ENCODE data around the gene SGCE.

SGCE gene

GRCh38 chr7:94559972-94560371 lies 96.0 kb downstream of the SGCE start:
- no peak overlapping the region for H3K9ac ChIP-seq (ENCODE audit: low read length)
- H3K9me3 ChIP-seq (ENCODE audit: low read length), result no peaks in the 10 kb centered on the region
- no peaks in the 10 kb centered on the region for H3F3A ChIP-seq (ENCODE audit: insufficient read depth, low read length)
- H2AFZ ChIP-seq (ENCODE audit: low read length), result no peak overlapping the region
- no peaks in the 10 kb centered on the region for H3K27me3 ChIP-seq (ENCODE audit: insufficient read depth, low read length)
- H3K36me3 ChIP-seq (ENCODE audit: insufficient read depth, low read length), result peaks cover 22% of the 10 kb centered on the region; the same call in 1 of the 2 replicates
- peaks cover 28% of the 10 kb centered on the region for H3K4me1 ChIP-seq (ENCODE audit: insufficient read depth, low read length, severe bottlenecking)
- H3K4me2 ChIP-seq (ENCODE audit: low read length), result no peak overlapping the region
- H3K4me3 ChIP-seq (ENCODE audit: low read depth, low read length, poor library complexity, severe bottlenecking), result no peak overlapping the region
- no peaks in the 10 kb centered on the region for H3K9me2 ChIP-seq (ENCODE audit: low read depth, low read length)
- H3K27ac ChIP-seq (ENCODE audit: low read depth, low read length, poor library complexity, severe bottlenecking), result no peak overlapping the region
- no peaks in the 10 kb centered on the region for H3K79me2 ChIP-seq (ENCODE audit: insufficient read depth, low read length)
- no peaks in the 10 kb centered on the region for H4K20me1 ChIP-seq (ENCODE audit: insufficient read depth, low read length)
- TF ChIP-seq EZH2 (IDR thresholded peaks at IDR 0.05; ENCODE audit: borderline replicate concordance, low read length), result no peak
- no peak for TF ChIP-seq CTCF (IDR thresholded peaks at IDR 0.05; ENCODE audit: low read length)

- Histone ChIP-seq H3K9me2 (ENCODE audit: low read depth, low read length) (no peaks in the 10 kb centered on the region), H2AFZ (ENCODE audit: low read length) (no peak overlapping the region), H3K27me3 (ENCODE audit: insufficient read depth, low read length) (no peaks in the 10 kb centered on the region), H3K79me2 (ENCODE audit: insufficient read depth, low read length) (no peaks in the 10 kb centered on the region), H3K9ac (ENCODE audit: low read length) (no peak overlapping the region), H3F3A (ENCODE audit: insufficient read depth, low read length) (no peaks in the 10 kb centered on the region), H4K20me1 (ENCODE audit: insufficient read depth, low read length) (no peaks in the 10 kb centered on the region), H3K27ac (ENCODE audit: low read depth, low read length, poor library complexity, severe bottlenecking) (peak overlapping the region; percentile 77), H3K9me3 (ENCODE audit: low read length) (no peaks in the 10 kb centered on the region), H3K4me2 (ENCODE audit: low read length) (no peak overlapping the region), H3K4me3 (ENCODE audit: low read depth, low read length, poor library complexity, severe bottlenecking) (no peak overlapping the region), H3K4me1 (ENCODE audit: insufficient read depth, low read length, severe bottlenecking) (peaks cover 40% of the 10 kb centered on the region), H3K36me3 (ENCODE audit: insufficient read depth, low read length) (peaks cover 35% of the 10 kb centered on the region)
- TF ChIP-seq EZH2 (IDR thresholded peaks at IDR 0.05; ENCODE audit: borderline replicate concordance, low read length), result no peak
- no peak for TF ChIP-seq CTCF (IDR thresholded peaks at IDR 0.05; ENCODE audit: low read length)
These were observed 98.7 kb downstream of the SGCE start for GRCh38 chr7:94557215-94557614.

- TF ChIP-seq EZH2 (IDR thresholded peaks at IDR 0.05; ENCODE audit: borderline replicate concordance, low read length) (no peak), CTCF (IDR thresholded peaks at IDR 0.05; ENCODE audit: low read length) (no peak)
- H3K4me2 ChIP-seq (ENCODE audit: low read length), result peak overlapping the region; percentile 60
These were observed 99.9 kb downstream of the SGCE start for GRCh38 chr7:94556028-94556427.

More at GRCh38 chr7:94556028-94556427, 99.9 kb downstream of the SGCE start:
- no peaks in the 10 kb centered on the region for H4K20me1 ChIP-seq (ENCODE audit: insufficient read depth, low read length)
- peak overlapping the region; percentile 77 for H3K27ac ChIP-seq (ENCODE audit: low read depth, low read length, poor library complexity, severe bottlenecking)
- H3F3A ChIP-seq (ENCODE audit: insufficient read depth, low read length), result no peaks in the 10 kb centered on the region
- peaks cover 41% of the 10 kb centered on the region for H3K36me3 ChIP-seq (ENCODE audit: insufficient read depth, low read length)
- H3K9me2 ChIP-seq (ENCODE audit: low read depth, low read length), result no peaks in the 10 kb centered on the region
- H3K9ac ChIP-seq (ENCODE audit: low read length), result peak overlapping the region; percentile 0; the same call in 1 of the 2 replicates
- H3K4me3 ChIP-seq (ENCODE audit: low read depth, low read length, poor library complexity, severe bottlenecking), result peak overlapping the region; percentile 23
- no peaks in the 10 kb centered on the region for H3K27me3 ChIP-seq (ENCODE audit: insufficient read depth, low read length)
- H2AFZ ChIP-seq (ENCODE audit: low read length), result no peak overlapping the region
- no peaks in the 10 kb centered on the region for H3K9me3 ChIP-seq (ENCODE audit: low read length)
- peaks cover 40% of the 10 kb centered on the region for H3K4me1 ChIP-seq (ENCODE audit: insufficient read depth, low read length, severe bottlenecking)
- H3K79me2 ChIP-seq (ENCODE audit: insufficient read depth, low read length), result no peaks in the 10 kb centered on the region

Data from OCI-LY1 (cell line).